NT2/D1 (cell line): ENCODE measurements around the gene SPSB3.

Experiments used
- SUZ12 ChIP-seq: IDR thresholded peaks from 2 replicates; pipeline ENCODE4 v1.6.1; 2011; ENCODE audit not compliant: insufficient read length, insufficient read depth; ENCODE audit errors: extremely low read depth
- YY1 ChIP-seq: IDR thresholded peaks from 2 replicates; pipeline ENCODE4 v1.6.1; 2011; ENCODE audit not compliant: insufficient read length, insufficient read depth
- ZNF274 ChIP-seq: IDR thresholded peaks from 2 replicates; pipeline ENCODE4 v1.6.1; 2011; ENCODE audit warnings: mild to moderate bottlenecking, low read depth, low read length

- TF ChIP-seq YY1 (no peak), ZNF274 (no peak), SUZ12 (no peak)
Observed at GRCh38 chr16:1734816-1735215, 47.6 kb downstream of the SPSB3 start.
